T-cell (primary cell): Measurements from ENCODE around the gene RASSF3. TPM values are rescaled to one million over a fixed set of nuclear protein-coding genes. Genes with fewer than 3 reads are reported as not detected.

ENCODE experiments used
- ATAC-seq, 4 experiments: fragments of 200-7000 bp in 3 of 4; fragments of 150-1000 bp in 1 of 4; cut with Tn5 transposase; replicated peaks in 1 of 4; 1 replicate in 3 of 4; 2 replicates in 1 of 4; pipeline ENCODE4 v1.10.0; 2021; ENCODE audit warnings: moderate library complexity in 3 of 4, mild to moderate bottlenecking in 2 of 4, moderate number of reproducible peaks in 1 of 4
- CTCF ChIA-PET, 2 donors: fragments of 300-600 bp; sonication (Branson Sonifier 250); formaldehyde crosslinking; loops; one replicate each; lab custom pipeline; 2022; ENCODE audit warnings: antibody characterized with exemption in 2 of 2; lab: Charles Lee
- POLR2A ChIA-PET, 2 donors: fragments of 300-600 bp; sonication (Branson Sonifier 250); formaldehyde crosslinking; loops; one replicate each; lab custom pipeline; 2022; ENCODE audit warnings: antibody characterized with exemption in 2 of 2; lab: Charles Lee
- DNase-seq, 35 experiments: peaks; one replicate each; pipeline versions ENCODE4 v3.0.0 to v3.0.0-alpha.2; 2013 to 2023
- H3K27ac ChIP-seq: one replicate; pipeline ENCODE4 v1.5.1; 2013; ENCODE audit warnings: low read length
- H3K27me3 ChIP-seq, 2 experiments: replicated peaks in 1 of 2; 1 replicate in 1 of 2; 2 replicates in 1 of 2; pipeline versions ENCODE4 v1.6.1 to v1.7.0; 2013; ENCODE audit warnings: low read length in 1 of 2, mixed read lengths in 1 of 2; ENCODE audit not compliant: control insufficient read depth in 2 of 2, insufficient read depth in 2 of 2; ENCODE audit errors: extremely low read depth in 1 of 2
- H3K36me3 ChIP-seq, 2 donors: 1 replicate in 1 of 2; 2 replicates in 1 of 2; pipeline versions ENCODE4 v1.6.1 to v1.7.0; 2013; ENCODE audit warnings: low read length in 1 of 2; ENCODE audit not compliant: control insufficient read depth in 2 of 2, insufficient read depth in 1 of 2; ENCODE audit errors: extremely low read depth in 1 of 2
- H3K4me1 ChIP-seq, 2 experiments: 1 replicate in 1 of 2; 2 replicates in 1 of 2; pipeline versions ENCODE4 v1.6.1 to v1.7.0; 2013; ENCODE audit warnings: low read length in 2 of 2, mixed read lengths in 1 of 2; ENCODE audit not compliant: insufficient read depth in 2 of 2, control insufficient read depth in 1 of 2; ENCODE audit errors: extremely low read depth in 1 of 2
- H3K4me3 ChIP-seq, 2 donors: 1 replicate in 1 of 2; 2 replicates in 1 of 2; pipeline versions ENCODE4 v1.5.1 to v1.7.0; 2013; ENCODE audit warnings: mild to moderate bottlenecking in 2 of 2, low read length in 1 of 2, moderate library complexity in 1 of 2; ENCODE audit not compliant: control insufficient read depth in 1 of 2; ENCODE audit errors: extremely low read depth in 1 of 2
- H3K9me3 ChIP-seq: 2 replicates; pipeline ENCODE4 v1.7.0; 2013
- H3K27ac Mint-ChIP-seq, 2 donors: one replicate each; pipeline ENCODE4 v1.8.0; 2020 to 2021; ENCODE audit warnings: mild to moderate bottlenecking in 2 of 2, mixed read lengths in 2 of 2
- H3K27me3 Mint-ChIP-seq, 2 donors: one replicate each; pipeline ENCODE4 v1.8.0; 2021 to 2022; ENCODE audit warnings: mixed read lengths in 2 of 2
- H3K36me3 Mint-ChIP-seq: one replicate; pipeline ENCODE4 v1.8.0; 2021; ENCODE audit warnings: mixed read lengths
- H3K4me1 Mint-ChIP-seq, 3 donors: one replicate each; pipeline ENCODE4 v1.8.0; 2020 to 2022; ENCODE audit warnings: mixed read lengths in 3 of 3, mild to moderate bottlenecking in 1 of 3
- H3K4me3 Mint-ChIP-seq, 3 donors: one replicate each; pipeline ENCODE4 v1.8.0; 2020 to 2022; ENCODE audit warnings: mild to moderate bottlenecking in 3 of 3, mixed read lengths in 3 of 3, moderate library complexity in 3 of 3
- H3K9me3 Mint-ChIP-seq, 3 donors: one replicate each; pipeline ENCODE4 v1.8.0; 2020 to 2022; ENCODE audit warnings: mixed read lengths in 3 of 3
- WGBS: methylation state at CpG from one replicate; pipeline ENCODE4 v1.1.5; 2013; ENCODE audit warnings: missing lambda C conversion rate; ENCODE audit not compliant: insufficient coverage; 5-methylcytosine and 5-hydroxymethylcytosine counted together
- total RNA-seq, 35 experiments: library from RNA in 6 of 35; stranded (reverse) in 6 of 35; fragments of 120-200 nt in 1 of 35; gene quantifications; one replicate each; pipeline versions ENCODE4 v1.2.1 to v1.2.4 and lab custom pipeline; 2013 to 2026

RASSF3 gene
- total RNA-seq, 5 donors from 2014 or later (not counting 1 experiment from before 2014, with no cell fraction given): 113 to 167 (median 149) TPM

- Mint-ChIP-seq H3K27ac (no peak overlapping the region), H3K4me1 (peaks cover 0 to 3% (median 2%) of the 10 kb centered on the region in 3 donors), H3K4me3 (no peak overlapping the region), H3K9me3 (no peaks in the 10 kb centered on the region), H3K27me3 (no peaks in the 10 kb centered on the region), H3K36me3 (peaks cover 71% of the 10 kb centered on the region)
- DNase-seq (no peak), ATAC-seq (no peak)
- ChIA-PET CTCF (interaction anchor here in 1 of 2 donors (0.6 kb wide), 1 partner anchor 195 kb away, joined by 3 read pairs; no protein-coding TSS in a partner anchor), POLR2A (no interaction called here)
- Histone ChIP-seq H3K36me3 (peaks cover 32 to 60% of the 10 kb centered on the region in 2 donors), H3K4me3 (no peak overlapping the region), H3K9me3 (no peaks in the 10 kb centered on the region), H3K4me1 (no peaks in the 10 kb centered on the region), H3K27me3 (no peaks in the 10 kb centered on the region), H3K27ac (no peak overlapping the region)
- no CpG with 5 or more reads among the region's 2 CpGs for WGBS
Measured at GRCh38 chr12:64746663-64747062, 136.4 kb downstream of the RASSF3 start.

Other genes starting within 250 kb of the RASSF3 start
- gene C12orf56, start 219.7 kb upstream of the RASSF3 start, total RNA-seq: under 1 TPM in 4 of 5 donors, not detected in 1; 0.07 to 0.33 (median 0.24) TPM
- 10 to 100 TPM; 53.9 to 94.2 (median 81.3) TPM for gene XPOT, start 206.1 kb upstream of the RASSF3 start, total RNA-seq
- gene TBK1, start 158.4 kb upstream of the RASSF3 start, total RNA-seq: 10 to 100 TPM in 4 of 5 donors, 1 to 10 TPM in 1; 8.9 to 20.0 (median 13.5) TPM
- gene GNS, start 148.9 kb downstream of the RASSF3 start, total RNA-seq: 10 to 100 TPM; 22.9 to 29.4 (median 25.5) TPM
- gene TBC1D30, start 214.2 kb downstream of the RASSF3 start, total RNA-seq: under 1 TPM; 0.07 to 0.73 (median 0.41) TPM